ENCODE results near the gene CDC14A.
A peak's percentile ranks its signal among the peaks of the same experiment; 100 is the strongest.
"Not testable (repeated sequence)": the region's sequence is repeated elsewhere in the genome, so short reads cannot be mapped to it uniquely, and the experiment has no call there.

Gene CDC14A, protein sequence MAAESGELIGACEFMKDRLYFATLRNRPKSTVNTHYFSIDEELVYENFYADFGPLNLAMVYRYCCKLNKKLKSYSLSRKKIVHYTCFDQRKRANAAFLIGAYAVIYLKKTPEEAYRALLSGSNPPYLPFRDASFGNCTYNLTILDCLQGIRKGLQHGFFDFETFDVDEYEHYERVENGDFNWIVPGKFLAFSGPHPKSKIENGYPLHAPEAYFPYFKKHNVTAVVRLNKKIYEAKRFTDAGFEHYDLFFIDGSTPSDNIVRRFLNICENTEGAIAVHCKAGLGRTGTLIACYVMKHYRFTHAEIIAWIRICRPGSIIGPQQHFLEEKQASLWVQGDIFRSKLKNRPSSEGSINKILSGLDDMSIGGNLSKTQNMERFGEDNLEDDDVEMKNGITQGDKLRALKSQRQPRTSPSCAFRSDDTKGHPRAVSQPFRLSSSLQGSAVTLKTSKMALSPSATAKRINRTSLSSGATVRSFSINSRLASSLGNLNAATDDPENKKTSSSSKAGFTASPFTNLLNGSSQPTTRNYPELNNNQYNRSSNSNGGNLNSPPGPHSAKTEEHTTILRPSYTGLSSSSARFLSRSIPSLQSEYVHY

DNA sequence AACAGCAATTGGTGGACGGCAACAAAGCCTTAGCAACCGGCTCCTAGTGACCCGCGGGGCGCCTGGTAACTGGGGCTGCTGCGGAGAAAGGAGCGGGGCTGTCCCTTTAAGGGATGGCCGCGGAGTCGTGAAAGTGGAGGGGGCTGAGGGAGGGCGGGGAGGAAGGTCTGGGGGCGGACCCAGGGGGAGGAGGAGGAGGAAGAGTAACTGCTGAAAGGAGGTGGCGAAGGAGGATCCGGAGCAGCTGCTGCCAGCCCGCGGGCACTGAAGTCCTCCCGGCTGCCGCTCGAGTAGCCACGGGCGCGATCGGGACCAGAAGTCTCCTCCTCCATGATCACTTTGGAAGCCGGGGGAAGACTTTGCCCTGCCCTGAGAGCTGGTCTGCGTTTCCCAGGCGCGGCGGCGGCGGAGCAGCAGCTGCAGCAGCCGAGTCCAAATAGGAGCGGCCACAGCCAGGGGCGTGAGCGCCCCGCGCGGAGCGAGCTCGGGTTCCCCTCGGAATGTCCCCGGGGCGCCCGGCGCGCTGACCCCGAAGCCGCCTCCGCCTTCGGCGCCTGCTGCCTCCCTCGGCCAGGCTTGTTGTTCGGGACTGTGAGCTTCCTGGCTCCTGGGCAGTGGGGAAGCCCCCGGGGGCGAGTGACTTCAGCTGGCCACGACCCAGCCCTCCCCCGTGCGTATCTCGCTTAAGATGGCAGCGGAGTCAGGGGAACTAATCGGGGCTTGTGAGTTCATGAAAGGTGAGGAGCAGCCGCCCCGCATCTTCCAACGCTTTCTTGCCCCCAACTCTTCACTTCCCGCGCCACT is at the start of gene CDC14A:
CDC14A (plus strand) TSS at position 240 of the 804 bp plus-strand sequence; CDS start at position 689, 449 bp downstream.
- peak; percentile 72 for DNase-seq (ENCODE audit: low read depth)

DNA sequence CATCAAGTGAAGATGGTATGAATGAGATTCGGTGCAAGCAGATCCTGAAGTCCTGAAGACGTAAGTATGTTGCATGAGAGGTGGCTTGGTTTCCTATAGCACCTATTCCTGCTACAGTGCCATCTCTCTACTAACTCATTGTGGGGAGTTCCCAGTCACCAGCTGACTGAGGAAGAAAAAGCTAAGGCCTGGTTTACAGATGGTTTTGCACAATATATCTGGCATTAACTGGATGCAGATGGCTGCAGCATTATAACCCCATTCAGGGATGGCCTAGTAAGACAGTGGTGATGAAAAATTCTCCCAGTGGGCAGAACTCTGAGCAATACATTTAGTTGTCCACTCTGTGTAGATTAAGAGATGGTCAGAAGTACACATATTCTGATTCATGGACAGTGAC is 49.6 kb upstream of the CDC14A start:
- no peak for DNase-seq (ENCODE audit: low read depth)

DNA sequence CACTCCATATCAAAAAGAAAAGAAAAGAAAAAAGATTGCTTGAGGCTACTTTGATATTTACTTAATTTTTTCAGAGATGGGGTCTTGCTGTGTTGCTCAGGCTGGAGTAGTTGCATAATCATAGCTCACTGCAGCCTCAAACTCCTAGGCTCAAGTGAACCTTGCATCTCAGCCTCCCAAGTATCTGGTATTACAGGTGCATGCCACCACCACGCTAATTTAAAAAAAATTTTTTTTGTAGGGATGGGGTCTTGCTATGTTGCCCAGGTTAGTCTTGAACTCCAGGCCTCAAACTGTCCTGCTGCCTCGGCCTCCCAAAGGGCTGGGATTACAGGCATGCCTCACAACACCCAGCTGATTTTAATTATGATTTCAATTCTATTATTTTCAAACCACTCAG is 48.1 kb upstream of the CDC14A start:
- DNase-seq (ENCODE audit: low read depth), result no peak

DNA sequence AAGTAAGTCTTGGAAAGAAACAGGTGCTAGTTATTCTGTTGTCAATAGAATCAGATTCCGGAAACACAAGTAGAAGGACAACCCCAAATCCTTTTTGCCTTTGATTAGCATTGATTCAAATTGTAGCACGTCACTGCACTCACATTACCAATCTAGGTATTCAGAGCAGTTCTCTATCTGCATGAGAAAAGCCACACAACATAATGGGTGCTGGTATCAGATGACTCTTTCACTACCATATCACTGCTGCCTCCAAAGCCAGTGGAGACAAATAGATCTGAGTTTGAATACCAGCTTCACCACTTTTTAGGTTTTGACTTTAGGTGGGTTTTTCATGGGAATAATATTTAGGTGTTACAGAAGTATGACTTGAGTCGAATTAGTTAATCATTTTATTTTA is 47.4 kb upstream of the CDC14A start:
- DNase-seq (ENCODE audit: low read depth), result no peak

DNA sequence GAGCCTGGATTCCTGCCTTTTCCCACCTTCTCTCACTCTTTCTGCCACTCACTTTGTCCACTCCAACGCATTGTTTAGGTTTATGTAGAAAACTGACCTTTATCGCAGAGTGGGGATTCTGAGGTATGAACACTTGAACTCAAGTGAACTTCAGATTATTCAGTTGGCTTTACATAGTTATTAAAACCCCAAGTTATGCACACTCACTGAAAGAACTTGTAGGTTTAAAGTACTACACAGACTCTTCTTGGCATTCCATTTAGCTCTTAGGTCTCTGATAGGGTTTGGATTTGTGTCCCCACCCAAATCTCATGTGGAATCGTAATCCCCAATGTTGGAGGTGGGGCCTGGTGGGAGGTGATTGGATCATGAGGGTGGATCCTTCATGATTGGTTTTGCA is 46.4 kb upstream of the CDC14A start:
- no peak for DNase-seq (ENCODE audit: low read depth)

DNA sequence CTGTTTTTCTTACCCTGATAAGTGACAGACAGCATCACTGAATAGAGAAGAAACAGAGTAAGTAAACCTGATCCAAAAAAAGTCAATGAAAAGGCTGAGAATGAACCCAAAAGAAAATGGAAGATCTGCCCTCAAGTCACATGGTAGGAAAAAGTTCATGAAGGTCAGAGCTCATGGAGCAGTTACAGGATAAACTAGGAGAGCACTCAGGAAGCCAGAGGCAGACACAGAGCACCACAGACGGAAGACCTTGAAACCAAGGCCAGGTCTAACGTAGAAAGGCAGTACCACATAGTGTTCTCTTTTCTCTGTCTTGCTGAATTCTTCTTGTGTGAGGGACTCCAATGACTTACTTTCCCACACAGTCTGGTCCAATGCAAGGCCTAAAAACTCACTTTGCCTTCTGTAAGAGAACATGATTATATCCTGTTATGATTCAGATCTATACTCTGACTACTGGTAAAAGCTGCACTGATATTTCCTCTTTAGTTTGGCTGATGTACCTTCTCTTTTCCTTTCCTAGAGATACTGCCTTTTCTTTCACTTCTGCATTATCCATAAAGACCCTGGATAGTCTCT is 45.5 kb upstream of the CDC14A start:
- no peak for DNase-seq (ENCODE audit: low read depth)

DNA sequence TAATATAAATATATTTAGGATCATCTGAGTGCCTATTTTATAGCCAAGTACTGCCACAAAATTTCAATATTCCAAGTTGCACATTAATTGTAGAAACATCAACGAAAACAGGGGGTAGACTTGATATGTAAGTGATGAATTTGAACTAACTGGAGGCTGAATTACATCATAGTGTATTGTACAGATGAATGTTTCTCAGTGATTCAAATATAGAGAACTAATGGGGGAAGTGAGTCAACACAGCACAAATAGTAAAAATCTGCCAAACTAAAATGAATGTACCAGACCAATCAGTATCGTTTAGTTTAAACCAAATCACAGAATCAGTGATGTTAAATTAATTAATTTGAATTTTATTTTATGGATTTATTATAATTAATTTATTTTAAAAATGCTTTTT is 43.5 kb upstream of the CDC14A start:
- no peak for DNase-seq (ENCODE audit: low read depth)

DNA sequence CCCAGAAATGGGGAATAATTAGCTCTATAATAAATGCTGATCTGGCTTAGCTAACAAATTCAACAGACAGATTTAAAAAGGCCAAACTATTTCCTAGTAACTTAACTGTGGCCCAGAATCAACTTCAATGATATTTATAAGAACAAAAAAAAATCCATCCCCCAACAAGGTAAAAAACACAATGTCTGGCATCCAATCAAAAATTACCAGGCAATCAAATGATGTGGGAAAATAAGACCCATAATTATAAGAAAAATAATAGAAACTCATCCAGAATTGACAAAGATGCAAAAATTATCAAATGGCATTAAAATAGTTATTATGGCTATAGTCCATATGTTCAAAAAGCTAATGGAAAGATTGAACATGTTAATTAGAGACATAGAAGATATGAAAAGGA is 42.4 kb upstream of the CDC14A start:
- DNase-seq (ENCODE audit: low read depth), result no peak

DNA sequence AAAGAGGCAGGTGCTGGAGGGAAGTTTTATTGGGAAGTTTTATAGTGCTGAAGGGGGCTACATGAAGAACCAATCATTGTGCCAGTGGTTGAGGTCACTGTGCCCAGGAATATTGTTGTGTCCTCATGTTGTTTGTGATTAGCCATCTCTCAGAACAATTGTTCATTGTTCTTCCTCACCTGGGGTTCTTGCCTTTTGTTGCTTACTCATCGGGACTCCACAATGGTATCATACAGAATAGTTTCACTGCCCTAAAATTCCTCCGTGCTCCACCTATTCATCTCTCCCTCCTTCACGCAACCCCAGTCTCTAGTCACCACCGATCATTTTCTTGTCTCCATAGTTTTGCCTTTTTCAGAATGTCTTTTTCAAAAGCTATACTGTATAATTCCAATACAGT is 38.9 kb upstream of the CDC14A start:
- no peak for DNase-seq (ENCODE audit: low read depth)

DNA sequence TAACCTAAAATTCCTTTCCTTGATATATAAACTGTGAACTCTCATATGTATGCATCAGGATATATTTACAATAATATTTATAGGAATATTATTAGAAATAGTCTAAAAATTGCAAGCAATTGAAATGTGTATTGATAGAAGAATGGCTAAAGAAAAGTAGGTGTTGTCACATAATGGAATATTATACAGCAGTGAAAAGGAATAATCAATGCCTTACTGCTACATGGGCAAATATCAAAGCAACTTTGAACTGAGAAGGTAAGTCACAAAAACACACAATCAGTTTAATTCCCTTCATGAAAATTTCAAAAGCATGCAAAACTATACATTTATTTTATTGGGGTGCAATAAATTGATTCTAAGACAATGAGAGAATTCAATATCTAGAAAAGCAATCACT is 35.7 kb upstream of the CDC14A start:
- DNase-seq (ENCODE audit: low read depth), result no peak

DNA sequence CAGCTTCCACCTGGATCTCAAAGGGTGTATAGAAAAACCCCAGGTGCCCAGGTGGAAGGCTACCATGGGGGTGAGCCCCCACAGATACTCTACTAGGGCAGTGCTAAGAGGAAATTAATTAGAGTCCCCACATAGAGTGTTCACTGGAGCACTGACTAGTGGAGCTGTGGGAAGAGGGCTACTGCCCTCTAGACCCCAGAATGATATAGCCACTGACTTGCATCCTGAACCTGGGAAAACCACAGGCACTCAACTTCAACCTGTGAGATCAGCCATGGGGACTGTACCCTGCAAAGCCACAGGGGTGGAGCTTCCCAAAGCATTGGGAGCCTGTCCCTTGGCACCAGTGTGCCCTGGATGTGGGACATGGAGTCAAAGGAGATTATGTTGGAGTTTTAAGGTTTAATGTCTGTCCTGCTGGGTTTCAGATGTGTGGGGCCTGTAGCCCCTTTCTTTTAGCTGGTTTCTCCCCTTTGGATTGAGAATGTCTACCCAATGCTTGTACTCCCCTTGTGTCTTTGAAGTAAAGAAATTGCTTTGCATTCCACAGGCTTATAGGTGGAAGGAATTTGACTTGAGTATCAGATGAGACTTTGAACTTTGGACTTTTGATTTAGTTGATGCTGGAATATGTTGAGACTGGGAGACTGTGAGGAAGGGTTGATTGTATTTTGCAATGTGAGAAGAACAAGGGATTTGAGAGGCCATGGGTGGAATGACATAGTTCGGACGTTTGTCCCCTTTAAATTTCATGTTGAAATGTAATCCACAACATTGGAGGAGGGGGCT is 31.8 kb upstream of the CDC14A start:
- DNase-seq (ENCODE audit: low read depth), result no peak

DNA sequence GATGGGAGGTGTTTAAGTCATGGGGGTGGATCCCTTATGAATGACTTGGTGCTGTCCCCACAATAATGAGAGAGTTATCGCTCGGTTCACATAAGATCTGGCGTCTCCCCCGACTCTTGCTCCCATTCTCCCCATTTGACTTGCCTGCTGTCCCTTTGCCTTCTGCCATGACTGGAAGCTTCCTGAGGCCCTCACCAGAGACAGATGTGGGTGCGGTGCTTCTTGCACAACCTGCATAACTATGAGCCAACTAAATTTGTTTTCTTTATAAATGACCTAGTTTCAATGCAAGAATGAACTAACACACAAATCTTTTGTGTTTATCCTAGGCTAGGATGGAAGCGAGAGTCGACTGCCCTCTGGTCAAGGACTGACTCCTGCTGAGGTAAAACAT is 31.2 kb upstream of the CDC14A start:
- no peak for DNase-seq (ENCODE audit: low read depth)

DNA sequence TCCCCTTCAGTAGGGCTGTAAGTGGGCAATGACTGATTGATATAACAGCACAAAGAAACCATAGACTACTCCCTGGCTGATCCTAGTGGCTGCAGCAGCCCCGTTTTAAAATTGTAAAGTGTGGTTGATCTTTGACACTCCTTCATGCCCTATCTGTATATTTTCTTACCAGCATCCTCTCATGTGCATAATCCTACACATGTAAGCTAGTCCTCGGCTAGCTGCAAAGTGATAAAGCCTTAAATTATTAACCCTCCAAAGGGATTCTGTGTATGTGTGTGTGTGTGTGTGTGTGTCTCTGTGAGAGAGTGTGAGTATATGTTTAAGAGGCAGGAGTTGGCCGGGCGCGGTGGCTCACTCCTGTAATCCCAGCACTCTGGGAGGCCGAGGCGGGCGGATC is 30.8 kb upstream of the CDC14A start:
- DNase-seq (ENCODE audit: low read depth), result no peak

DNA sequence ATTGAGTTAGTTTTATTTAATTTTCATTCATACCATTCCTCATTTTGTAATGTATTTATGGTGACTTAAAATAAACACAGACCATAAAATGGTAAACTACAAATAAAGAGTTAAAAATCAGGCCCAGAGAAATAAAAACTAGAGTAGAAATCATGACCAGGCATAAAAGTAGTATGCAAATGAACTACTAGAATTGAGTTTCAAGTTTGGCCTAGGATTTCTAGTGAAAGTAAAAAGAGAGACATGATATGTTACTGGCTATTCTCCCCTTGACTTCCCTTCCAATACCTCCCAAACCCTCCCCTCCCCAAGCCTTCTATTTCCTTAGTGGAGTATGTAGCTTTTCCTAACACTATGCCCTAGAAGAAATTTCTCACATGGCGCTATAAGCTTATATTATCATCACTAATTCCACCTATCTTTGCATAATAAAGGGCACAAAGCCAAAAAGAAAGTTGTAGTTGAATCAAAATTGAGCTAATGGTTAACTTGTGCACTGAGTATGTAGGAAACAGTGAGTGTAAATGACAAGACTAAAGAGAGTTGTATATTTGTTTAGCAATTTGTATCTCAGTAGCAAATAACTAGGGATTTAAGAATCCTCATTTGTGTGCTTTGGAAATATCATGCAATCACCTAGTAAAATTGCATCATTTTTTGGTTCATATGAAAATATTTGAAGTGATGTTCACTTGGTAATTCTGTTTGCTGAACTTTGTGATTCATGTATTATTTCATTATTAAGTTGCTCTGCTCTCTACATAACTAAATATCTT is 29.7 kb upstream of the CDC14A start:
- DNase-seq (ENCODE audit: low read depth), result no peak

DNA sequence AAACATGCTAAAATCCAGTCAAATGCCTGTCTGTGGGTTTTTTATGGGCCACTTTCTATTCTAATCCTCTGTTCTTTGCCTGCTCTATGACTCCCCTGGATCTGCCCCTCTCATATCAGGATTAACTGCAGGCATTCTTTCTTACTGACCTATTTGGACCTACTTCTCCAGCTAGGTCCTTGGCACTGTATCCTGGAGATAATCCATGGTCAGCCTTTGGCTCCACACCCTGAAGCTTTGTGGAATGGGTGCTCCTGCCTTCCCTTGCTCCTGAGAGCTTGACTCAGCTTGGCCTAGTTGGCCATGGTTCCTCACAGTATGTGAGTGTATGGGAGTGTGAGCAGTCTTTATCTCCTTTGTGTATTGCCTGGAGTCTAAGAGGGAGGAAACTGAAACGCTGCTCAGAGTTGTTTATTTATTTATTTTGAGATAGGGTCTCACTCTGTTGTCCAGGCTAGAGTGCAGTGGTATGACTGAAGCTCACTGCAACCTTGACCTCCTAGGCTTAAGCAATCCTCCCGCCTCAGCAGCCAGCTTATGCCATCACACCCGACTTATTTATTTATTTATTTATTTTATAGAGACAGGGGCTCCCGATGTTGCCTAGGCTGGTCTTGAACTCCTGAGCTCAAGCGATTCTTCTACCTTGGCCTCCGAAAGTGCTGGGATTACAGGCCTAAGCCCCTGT is 28.7 kb upstream of the CDC14A start:
- DNase-seq (ENCODE audit: low read depth), result no peak

DNA sequence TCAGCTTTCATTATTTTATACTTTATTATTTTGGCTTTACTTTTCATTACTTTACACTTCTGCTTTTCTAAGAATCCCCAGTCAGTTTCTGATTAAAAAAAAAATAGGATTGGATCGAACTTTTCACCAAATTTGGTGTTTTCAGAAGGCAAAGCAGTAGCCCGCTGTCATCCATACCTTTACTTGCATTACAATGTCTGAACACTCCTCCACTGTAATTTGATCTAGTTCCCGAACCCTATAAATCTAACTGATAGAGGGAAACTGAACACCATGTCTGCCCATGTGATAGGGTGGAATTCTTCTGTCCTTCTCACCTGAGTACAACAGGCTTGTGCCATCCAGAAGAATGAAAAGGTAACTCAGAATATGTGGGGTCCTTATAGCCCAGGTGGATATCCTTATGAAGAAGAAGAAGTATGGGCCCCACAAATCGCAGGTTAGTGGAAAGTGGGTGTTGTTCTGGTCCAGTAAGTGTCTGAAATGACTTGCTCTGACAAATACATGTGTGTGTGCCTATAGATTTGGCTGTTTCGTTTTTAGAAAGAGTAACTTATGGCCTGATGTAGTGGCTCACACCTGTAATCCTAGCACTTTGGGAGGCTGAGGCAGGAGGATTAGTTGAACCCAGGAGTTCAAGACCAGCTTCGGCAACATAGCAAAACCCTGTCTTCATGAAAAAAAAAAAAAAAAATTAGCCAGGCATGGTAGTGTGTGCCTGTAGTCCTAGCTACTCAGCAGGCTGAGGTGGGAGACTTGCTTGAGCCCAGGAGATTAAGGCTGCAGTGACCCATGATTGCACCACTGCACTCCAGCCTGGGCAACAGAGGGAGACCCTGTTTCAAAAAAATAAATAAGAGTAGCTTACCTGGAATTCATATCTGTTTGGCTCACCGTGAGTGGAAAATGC is 26.6 kb upstream of the CDC14A start:
- DNase-seq (ENCODE audit: low read depth), result no peak

DNA sequence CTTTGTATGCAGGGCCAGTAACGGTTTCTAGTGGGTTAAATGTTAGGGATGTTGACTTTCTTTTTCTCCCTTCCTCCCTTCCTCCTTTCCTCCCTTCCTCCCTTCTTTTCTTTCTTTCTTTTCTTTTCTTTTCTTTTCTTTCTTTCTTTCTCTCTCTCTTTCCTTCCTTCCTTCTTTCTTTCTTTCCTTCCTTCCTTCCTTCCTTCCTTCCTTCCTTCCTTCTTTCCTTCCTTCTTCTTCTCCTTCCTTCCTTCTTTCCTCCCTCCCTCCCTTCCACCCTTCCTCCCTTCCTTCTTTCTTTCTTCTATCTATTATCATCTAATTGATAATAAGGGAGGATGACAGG is 26.0 kb upstream of the CDC14A start:
- not testable (repeated sequence) for DNase-seq (ENCODE audit: low read depth)

DNA sequence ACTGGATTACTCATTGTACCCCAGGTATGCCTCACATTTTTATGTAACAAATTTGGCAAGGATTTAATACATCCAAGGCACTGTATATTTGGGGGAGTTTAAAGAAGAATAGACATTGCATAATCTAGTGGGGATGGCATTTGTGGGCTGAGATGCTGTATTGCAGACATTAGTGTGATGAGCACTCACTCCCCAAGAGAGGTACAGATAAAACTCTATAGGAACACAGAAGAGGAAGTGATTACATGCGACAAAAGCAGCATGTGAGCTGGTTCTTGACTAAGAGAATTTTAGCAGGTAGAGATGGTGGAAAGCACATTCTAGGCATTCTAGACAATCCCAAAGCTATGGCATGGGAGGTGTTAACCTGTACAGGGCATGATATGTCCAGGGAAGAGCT is 24.2 kb upstream of the CDC14A start:
- DNase-seq (ENCODE audit: low read depth), result no peak

DNA sequence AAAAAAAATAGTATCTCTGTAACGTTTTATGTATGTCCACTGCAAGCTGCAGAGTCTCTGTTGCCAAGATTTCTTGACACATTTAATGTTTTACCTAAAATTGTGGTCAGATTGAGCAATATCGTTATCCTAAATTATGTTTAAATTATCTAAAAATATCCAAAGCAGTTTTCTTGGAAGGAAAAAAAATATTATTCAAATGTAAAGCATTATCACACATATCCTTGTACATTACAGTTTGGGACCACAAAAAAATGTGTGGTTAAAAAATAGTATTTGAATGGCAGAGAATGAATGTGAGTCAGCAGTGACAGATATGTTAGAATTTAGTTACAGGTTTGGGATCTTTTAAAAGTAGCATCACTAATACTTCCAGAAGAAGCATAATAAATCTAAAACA is 21.2 kb upstream of the CDC14A start:
- not testable (repeated sequence) for DNase-seq (ENCODE audit: low read depth)

DNA sequence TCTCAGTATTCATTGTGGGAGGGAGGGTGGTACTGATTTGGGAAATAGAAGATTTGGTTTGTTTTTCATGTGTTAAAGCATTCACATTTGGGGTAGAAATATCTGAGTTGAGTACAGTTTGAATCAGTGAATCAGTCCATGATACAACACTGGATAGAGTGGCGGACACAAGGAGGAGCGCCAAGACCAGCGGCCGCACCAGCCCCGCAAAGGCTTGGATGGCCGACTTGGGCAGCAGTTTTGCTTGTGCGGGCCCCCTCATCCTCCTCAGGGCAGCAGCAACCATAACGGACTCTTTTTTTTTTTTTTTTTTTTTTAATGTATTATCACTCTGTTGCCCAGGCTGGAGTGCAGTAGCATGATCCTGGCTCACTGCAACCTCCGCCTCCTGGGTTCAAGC is 20.0 kb upstream of the CDC14A start:
- DNase-seq (ENCODE audit: low read depth), result no peak
